ENCODE measurements around the gene DIAPH1.

The DIAPH1 gene

GRCh38 chr5:141570655-141571054, 48.1 kb downstream of the DIAPH1 start:
- no peak overlapping the region for H3K27ac ChIP-seq

GRCh38 chr5:141567513-141568117, 51.2 kb downstream of the DIAPH1 start:
- no peak for DNase-seq (ENCODE audit: low read depth, low spot score)
- H3K27ac ChIP-seq: peak overlapping the region; percentile 78

More at GRCh38 chr5:141570655-141571054, 48.1 kb downstream of the DIAPH1 start:
- DNase-seq (ENCODE audit: low read depth, low spot score): no peak

GRCh38 chr5:141565826-141566570, 52.8 kb downstream of the DIAPH1 start:
- H3K27ac ChIP-seq: peak overlapping the region; percentile 78
- no peak for DNase-seq (ENCODE audit: low read depth, low spot score)

- DNase-seq (ENCODE audit: low read depth, low spot score): peak; percentile 86
These were observed 54.5 kb downstream of the DIAPH1 start for GRCh38 chr5:141564216-141564692.

GRCh38 chr5:141560725-141561483, 57.9 kb downstream of the DIAPH1 start:
- peak overlapping the region; percentile 99 for H3K27ac ChIP-seq
- DNase-seq (ENCODE audit: low read depth, low spot score): peak; percentile 91

More at GRCh38 chr5:141564216-141564692, 54.5 kb downstream of the DIAPH1 start:
- peak overlapping the region; percentile 78 for H3K27ac ChIP-seq

GRCh38 chr5:141560151-141560550, 58.6 kb downstream of the DIAPH1 start:
- DNase-seq (ENCODE audit: low read depth, low spot score): peak; percentile 61
- H3K27ac ChIP-seq: peak overlapping the region; percentile 99

- DNase-seq (ENCODE audit: low read depth, low spot score): peak; percentile 90
These were observed 59.3 kb downstream of the DIAPH1 start for GRCh38 chr5:141559461-141559860.

GRCh38 chr5:141558150-141558549, 60.6 kb downstream of the DIAPH1 start:
- H3K27ac ChIP-seq: peak overlapping the region; percentile 99
- no peak for DNase-seq (ENCODE audit: low read depth, low spot score)

More at GRCh38 chr5:141559461-141559860, 59.3 kb downstream of the DIAPH1 start:
- H3K27ac ChIP-seq: peak overlapping the region; percentile 99

GRCh38 chr5:141557681-141558136, 61.1 kb downstream of the DIAPH1 start:
- DNase-seq (ENCODE audit: low read depth, low spot score): peak; percentile 100
- H3K27ac ChIP-seq: peak overlapping the region; percentile 99

- H3K27ac ChIP-seq: no peak overlapping the region
- DNase-seq (ENCODE audit: low read depth, low spot score): no peak
These were observed 70.9 kb downstream of the DIAPH1 start for GRCh38 chr5:141547921-141548320.

- no peak overlapping the region for H3K27ac ChIP-seq
- DNase-seq (ENCODE audit: low read depth, low spot score): no peak
These were observed 71.3 kb downstream of the DIAPH1 start for GRCh38 chr5:141547488-141547887.

- no peak overlapping the region for H3K27ac ChIP-seq
- no peak for DNase-seq (ENCODE audit: low read depth, low spot score)
These were observed 75.7 kb downstream of the DIAPH1 start for GRCh38 chr5:141543053-141543452.

- no peak for DNase-seq (ENCODE audit: low read depth, low spot score)
These were observed 84.1 kb downstream of the DIAPH1 start for GRCh38 chr5:141534492-141535213.

GRCh38 chr5:141533897-141534296, 84.9 kb downstream of the DIAPH1 start:
- no peak overlapping the region for H3K27ac ChIP-seq

More at GRCh38 chr5:141534492-141535213, 84.1 kb downstream of the DIAPH1 start:
- no peak overlapping the region for H3K27ac ChIP-seq

GRCh38 chr5:141532726-141533125, 86.1 kb downstream of the DIAPH1 start:
- no peak for DNase-seq (ENCODE audit: low read depth, low spot score)

More at GRCh38 chr5:141533897-141534296, 84.9 kb downstream of the DIAPH1 start:
- no peak for DNase-seq (ENCODE audit: low read depth, low spot score)

GRCh38 chr5:141529873-141530272, 88.9 kb downstream of the DIAPH1 start:
- no peak overlapping the region for H3K27ac ChIP-seq
- no peak for DNase-seq (ENCODE audit: low read depth, low spot score)

More at GRCh38 chr5:141532726-141533125, 86.1 kb downstream of the DIAPH1 start:
- no peak overlapping the region for H3K27ac ChIP-seq

GRCh38 chr5:141529002-141529401, 89.8 kb downstream of the DIAPH1 start:
- H3K27ac ChIP-seq: peak overlapping the region; percentile 47
- DNase-seq (ENCODE audit: low read depth, low spot score): no peak

GRCh38 chr5:141528291-141528984, 90.4 kb downstream of the DIAPH1 start:
- no peak for DNase-seq (ENCODE audit: low read depth, low spot score)
- H3K27ac ChIP-seq: peak overlapping the region; percentile 47

- no peak for DNase-seq (ENCODE audit: low read depth, low spot score)
- H3K27ac ChIP-seq: peak overlapping the region; percentile 47
These were observed 91.4 kb downstream of the DIAPH1 start for GRCh38 chr5:141527426-141527825.
